Neural cell (in vitro differentiated cells): ENCODE measurements around the gene KRT36.

Experiments used
- CTCF ChIP-seq: fragments of 450-650 bp; IDR thresholded peaks from 2 replicates; pipeline ENCODE4 v1.5.1; 2014; ENCODE audit warnings: antibody characterized with exemption, mild to moderate bottlenecking, moderate library complexity; ENCODE audit not compliant: poor library complexity, severe bottlenecking
- EP300 ChIP-seq: fragments of 450-650 bp; conservative IDR thresholded peaks from 2 replicates; pipeline ENCODE4 v1.6.1; 2014; ENCODE audit warnings: antibody characterized with exemption, mild to moderate bottlenecking, moderate library complexity; ENCODE audit not compliant: poor library complexity, severe bottlenecking
- EZH2 ChIP-seq: fragments of 200-600, 300-800 bp; shearing (Covaris generic), sonication (generic); IDR thresholded peaks from 2 replicates; pipeline ENCODE4 v1.6.1; 2014; ENCODE audit warnings: antibody characterized with exemption, low read length, borderline replicate concordance, mild to moderate bottlenecking; ENCODE audit not compliant: insufficient read depth, poor library complexity, severe bottlenecking
- MXI1 ChIP-seq: fragments of 450-650 bp; conservative IDR thresholded peaks from 2 replicates; pipeline ENCODE4 v1.6.1; 2014; ENCODE audit warnings: antibody characterized with exemption, mild to moderate bottlenecking; ENCODE audit not compliant: poor library complexity, severe bottlenecking
- POLR2AphosphoS5 ChIP-seq: IDR thresholded peaks from 2 replicates; pipeline ENCODE4 v1.6.1; 2012
- RAD21 ChIP-seq: fragments of 450-650 bp; conservative IDR thresholded peaks from 2 replicates; pipeline ENCODE4 v1.6.1; 2014; ENCODE audit warnings: antibody characterized with exemption, mild to moderate bottlenecking, moderate library complexity
- REST ChIP-seq: IDR thresholded peaks from 2 replicates; pipeline ENCODE4 v1.6.1; 2012; ENCODE audit warnings: borderline replicate concordance
- SMC3 ChIP-seq: fragments of 450-650 bp; conservative IDR thresholded peaks from 2 replicates; pipeline ENCODE4 v1.6.1; 2014; ENCODE audit warnings: antibody characterized with exemption, mild to moderate bottlenecking, moderate library complexity; ENCODE audit not compliant: poor library complexity
- TAF1 ChIP-seq: IDR thresholded peaks from 2 replicates; pipeline ENCODE4 v1.6.1; 2012; ENCODE audit warnings: low read depth

- TF ChIP-seq REST (no peak), EZH2 (no peak), CTCF (no peak), TAF1 (no peak), SMC3 (no peak), POLR2AphosphoS5 (no peak), RAD21 (no peak), EP300 (no peak), MXI1 (no peak)
These were observed 26.0 kb downstream of the KRT36 start for GRCh38 chr17:41463746-41464145.
